ENCODE measurements around the gene PLCB3.

DNA sequence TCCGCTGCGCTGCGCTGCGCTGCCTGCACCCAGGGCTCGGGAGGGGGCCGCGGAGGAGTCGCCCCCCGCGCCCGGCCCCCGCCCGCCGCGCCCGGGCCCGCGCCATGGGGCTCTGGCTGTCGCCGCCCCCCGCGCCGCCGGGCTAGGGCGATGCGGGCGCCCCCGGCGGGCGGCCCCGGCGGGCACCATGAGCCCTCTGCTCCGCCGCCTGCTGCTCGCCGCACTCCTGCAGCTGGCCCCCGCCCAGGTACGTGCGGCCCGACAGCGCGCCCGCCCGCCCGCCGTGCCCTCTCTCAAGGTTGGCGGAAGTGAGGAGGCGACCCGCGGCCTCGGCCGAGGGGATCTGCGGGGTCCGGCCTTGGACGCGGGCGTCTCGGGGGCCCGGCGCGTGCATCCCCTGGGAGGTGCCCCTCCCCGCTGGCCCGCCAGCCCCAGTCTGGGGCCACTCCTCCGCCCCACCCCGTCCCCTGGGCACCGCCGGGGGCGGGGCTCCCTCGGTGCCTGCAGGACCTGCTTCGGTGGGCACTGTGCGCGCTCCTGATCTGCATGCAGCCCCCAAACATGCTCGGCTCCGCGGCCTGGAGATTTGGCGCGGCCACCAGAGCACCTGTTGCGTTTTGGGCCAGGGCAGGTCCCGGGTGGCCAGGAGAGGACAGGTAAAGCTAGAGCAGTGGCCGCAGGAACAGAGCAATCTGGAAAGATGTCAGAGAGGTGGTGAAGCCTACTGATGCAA lies 16.5 kb upstream of the PLCB3 start:
- TF ChIP-seq, protein P1, sequence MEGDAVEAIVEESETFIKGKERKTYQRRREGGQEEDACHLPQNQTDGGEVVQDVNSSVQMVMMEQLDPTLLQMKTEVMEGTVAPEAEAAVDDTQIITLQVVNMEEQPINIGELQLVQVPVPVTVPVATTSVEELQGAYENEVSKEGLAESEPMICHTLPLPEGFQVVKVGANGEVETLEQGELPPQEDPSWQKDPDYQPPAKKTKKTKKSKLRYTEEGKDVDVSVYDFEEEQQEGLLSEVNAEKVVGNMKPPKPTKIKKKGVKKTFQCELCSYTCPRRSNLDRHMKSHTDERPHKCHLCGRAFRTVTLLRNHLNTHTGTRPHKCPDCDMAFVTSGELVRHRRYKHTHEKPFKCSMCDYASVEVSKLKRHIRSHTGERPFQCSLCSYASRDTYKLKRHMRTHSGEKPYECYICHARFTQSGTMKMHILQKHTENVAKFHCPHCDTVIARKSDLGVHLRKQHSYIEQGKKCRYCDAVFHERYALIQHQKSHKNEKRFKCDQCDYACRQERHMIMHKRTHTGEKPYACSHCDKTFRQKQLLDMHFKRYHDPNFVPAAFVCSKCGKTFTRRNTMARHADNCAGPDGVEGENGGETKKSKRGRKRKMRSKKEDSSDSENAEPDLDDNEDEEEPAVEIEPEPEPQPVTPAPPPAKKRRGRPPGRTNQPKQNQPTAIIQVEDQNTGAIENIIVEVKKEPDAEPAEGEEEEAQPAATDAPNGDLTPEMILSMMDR (IDR thresholded peaks at IDR 0.05; ENCODE audit: low read depth, low read length) = no peak
- TF ChIP-seq EZH2phosphoT487 (IDR thresholded peaks at IDR 0.05; ENCODE audit: low read depth) = no peak

All from OCI-LY3 (cell line).